HG02973 (cell line): ENCODE data around the gene PIK3CB.

Source experiments
- ATAC-seq: cut with Tn5 transposase; IDR thresholded peaks from one replicate; pipeline ENCODE4 v1.9.1; 2021; ENCODE audit warnings: moderate library complexity; ENCODE audit not compliant: unreplicated experiment

Gene PIK3CB

DNA sequence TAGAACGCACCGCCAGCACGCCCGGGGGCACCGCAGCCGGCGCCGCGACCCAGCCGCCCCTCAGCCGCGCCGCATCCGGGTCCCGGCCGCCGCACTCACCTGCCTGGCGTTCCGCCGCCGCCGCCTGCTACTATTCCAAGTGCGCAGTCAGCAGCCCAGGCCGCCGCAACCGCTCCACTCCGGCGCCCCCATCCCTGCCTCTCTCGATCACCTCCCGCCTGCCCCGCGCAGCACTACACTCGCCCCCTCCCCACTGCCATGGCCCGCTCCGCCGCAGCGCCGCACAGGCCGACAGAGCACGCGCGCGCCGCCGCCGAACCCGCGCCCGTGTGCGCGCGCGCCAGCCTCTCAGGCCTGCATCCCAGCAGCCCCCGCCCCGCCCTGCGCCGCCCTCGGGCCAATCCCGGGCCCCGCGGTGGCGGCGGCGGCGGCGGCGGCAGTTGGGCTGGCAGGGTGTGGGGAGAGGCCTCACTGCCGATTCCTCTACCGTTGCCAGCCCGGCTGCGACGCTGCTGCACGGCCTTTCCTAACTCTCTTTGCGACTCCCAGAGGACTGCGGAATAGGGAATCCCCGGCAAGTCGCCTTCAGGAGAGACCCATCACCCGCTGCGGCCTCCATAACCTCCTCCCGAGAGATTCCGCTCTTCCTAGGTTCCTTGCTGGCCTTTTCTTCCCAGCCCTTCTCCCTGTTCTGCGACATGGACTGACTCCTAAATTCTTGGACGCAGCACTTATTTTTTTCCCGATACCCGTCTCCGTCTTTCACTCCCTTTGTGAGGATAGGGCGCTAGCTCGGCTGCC is at the start of gene PIK3CB:
Gene PIK3CB (minus strand): TSS at position 333 of the 801 bp plus-strand sequence. CDS start 75,585 bp downstream, outside the sequence.
- peak; percentile 91 for ATAC-seq

DNA sequence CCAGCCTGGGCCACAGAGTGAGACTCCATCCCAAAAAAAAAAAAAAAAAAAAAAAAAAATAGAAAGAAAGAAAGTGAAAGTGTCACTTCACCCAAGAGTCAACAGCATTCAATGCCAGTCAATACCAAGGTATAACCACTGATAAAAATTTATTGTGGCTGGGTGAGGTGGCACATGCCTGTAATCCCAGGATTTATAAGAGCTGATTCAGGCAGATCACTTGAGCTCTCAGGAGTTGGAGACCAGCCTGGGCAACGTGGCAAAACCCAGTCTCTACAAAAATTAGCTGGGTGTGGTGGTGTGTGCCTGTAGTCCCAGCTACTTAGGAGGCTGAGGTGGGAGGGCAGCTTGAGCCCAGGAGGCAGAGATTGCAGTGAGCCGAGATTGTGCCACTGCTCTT is 46.5 kb upstream of the PIK3CB start:
- ATAC-seq: no peak

DNA sequence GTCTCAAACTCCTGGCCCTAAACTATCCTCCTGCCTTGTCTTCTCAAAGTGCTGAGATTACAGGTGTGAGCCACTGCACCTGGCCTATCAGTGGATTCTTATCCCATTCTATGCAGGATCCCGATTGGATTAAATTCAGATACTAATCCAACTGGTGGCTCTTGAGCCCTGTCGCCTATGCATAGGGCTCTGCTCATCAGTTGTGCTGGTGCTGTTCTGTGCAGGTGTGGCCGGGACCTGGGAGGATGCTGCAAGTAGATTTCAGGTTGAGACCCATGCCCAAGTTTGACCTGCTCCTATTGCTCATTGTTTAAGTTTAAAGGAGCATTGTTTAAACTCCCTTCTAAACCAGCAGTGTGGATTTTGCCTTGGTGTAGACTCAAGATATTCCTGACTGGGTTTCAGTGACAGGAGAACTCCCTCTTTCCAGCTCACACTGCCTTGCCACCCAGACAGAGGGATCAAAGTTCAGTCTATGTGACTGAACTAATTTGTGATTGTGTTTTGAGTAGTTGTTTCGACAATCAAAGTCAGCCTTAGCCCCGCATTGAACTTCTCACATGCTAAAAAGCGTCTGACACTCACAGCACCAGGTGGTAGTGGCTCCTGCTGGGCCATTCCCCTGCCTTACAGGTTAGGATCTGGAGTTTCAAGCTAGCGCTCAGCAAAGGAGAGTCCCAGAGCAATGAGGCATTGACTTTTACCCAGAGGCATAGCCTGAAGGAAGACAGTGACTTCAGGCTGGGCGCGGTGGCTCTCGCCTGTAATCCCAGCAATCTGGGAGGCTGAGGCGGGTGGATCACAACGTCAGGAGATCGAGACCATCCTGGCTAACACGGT is 45.0 kb upstream of the PIK3CB start:
- no peak for ATAC-seq

DNA sequence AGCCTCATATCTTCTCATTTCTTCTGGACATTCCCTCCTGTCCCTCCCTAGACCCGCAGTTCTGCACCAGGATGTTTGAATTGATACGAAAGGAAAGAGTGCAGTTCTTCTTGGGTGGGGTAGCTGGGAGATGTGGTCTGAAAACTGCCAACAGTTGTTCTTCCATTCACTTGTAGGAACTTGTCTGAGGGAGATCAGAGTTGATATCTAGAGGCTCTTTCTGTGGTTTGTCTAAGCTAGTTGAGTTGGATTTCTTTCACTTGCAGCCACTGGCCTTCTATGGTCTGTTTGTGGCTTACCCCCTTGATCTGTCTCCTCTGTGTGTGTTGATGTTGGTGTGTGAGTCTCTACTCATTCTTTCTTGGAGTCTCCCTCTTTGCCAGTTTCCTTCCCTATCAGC is 42.5 kb upstream of the PIK3CB start:
- no peak for ATAC-seq

DNA sequence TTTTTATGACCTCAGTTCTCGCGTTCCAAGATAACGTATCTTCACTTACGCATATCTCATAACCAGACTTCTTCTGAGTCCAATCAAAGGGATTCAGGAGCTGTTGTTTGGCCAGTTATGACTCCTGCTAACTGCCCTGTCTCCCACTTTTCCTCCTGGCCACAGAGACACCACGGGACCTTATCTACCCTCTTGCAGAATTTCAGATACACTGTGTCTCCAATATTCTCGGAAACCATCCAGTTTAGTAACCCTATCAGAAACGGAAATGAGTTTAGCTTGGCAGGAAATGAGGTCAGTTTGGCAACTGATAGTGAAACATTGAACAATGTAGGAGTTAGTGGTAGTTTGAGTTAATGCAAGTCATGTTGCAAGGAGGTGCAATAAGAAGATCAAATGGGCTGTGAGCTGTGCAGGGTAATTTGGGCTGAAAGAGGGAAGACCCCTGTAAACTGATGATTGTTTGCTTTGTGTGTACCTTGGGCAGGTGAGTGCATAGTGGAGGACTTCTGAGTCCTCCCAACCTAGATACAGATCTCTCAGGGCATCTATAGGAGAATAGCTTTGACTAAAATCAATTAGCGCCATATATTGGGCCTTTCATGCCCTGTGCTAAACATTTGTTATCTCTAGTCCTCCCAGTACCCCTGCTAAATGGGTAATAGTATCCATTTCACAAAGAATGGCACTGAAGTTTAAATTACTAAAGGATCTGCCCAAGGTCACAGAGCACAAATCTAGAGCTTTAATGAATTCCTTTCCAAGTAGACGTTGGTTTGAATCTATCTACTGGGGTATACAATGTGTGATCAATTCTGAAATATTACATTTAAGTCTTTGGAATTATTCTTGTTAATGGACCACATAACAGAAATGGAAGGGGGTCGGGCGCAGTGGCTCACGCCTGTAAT is 41.3 kb upstream of the PIK3CB start:
- ATAC-seq: no peak

DNA sequence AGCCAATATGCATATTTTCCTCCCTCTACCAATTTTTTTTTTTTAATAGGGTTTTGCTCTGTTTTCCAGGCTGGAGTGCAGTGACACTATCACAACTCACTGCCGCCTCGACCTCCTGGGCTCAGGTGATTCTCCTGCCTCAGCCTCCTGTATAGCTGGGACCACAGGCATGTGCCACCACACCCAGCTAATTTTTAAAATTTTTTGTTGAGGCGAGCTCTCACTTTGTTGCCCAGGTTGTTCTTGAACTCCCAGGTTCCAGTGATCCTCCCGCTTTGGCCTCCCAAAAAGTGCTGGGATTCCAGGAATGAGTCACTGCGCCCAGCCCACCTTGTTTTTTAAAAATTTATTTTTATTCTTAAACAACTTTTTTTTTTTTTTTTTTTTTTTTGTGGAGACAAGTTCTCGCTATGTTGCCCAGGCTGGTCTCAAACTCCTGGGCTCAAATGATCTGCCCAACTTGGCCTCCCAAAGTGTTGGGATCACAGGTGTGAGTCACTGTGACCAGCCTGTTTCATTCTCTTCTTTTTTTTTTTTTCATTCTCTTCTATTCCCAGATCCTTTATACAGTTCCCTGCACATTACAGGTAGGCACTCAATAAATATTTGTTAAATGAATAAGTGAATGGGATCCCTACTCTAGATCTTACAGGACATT is 40.5 kb upstream of the PIK3CB start:
- ATAC-seq: no peak

DNA sequence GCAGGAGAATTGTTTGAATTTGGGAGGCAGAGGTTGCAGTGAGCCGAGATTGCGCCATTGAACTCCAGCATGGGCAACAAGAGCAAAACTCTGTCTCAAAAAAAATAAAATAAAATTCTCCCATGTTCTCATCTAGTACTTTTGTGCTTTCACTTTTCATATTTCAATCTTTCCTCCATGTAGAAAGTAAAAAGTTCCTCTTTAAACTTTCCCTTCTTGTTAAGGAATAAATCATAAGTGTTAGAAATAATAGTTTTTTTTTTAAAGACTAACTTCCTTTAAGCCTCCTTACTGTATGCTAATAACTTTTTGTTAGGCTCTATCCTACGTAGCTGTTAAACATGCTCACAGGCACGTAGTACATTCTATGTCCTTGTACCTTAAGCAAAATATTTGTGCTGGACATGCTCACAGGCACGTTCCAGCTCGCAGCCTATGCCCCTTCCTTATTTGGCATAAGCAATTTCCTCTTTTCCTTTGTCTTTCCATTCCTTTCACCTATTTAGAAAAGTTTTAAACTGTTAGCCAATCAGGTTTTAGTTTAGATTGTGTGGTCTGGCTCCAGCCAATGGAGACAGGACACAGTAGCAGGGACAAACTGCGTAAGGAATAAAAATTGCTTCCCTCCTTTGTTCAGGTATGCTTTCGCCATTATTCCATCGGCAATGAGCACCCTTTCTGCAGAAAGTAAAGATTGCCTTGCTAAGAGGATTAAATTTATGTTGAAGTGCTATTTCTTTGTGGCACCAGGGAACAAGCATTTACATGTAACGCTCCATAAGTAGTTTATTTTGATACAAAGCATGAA is 38.9 kb upstream of the PIK3CB start:
- ATAC-seq: no peak

DNA sequence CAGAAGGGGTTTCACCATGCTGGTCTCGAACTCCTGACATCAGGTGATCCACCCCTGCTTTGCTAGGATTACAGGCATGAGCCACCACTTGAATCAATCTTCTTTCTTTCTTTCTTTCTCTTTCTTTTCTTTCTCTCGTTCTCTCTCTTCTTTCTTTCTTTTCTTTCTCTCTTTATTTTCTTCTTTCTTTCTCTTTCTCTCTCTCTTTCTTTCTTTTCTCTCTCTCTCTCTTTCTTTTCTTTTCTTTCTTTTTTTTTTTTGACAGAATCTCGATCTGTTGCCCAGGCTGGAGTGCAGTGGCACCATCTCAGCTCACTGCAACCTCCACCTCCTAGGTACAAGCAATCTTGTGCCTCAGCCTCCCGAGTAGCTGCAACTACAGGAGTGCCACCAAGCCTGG is 37.9 kb upstream of the PIK3CB start:
- no peak for ATAC-seq

DNA sequence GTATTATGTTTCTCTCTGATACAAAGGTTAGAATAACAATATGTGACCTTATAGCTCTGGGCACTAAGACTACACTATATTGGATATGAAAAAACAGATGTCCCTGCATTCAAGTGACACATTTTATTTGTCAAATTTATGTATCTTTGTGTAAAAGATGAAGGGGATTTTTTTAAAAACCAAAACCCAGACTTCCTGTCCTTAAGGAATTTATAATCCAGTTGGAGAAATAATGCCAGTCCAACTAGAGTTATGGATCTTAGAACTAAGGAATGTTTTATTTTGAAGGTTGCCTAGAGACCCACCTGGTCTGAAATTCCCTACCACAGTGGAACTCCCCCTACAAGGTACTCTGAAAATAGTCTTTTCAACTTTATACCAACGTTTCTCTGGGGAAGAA is 33.3 kb upstream of the PIK3CB start:
- no peak for ATAC-seq

DNA sequence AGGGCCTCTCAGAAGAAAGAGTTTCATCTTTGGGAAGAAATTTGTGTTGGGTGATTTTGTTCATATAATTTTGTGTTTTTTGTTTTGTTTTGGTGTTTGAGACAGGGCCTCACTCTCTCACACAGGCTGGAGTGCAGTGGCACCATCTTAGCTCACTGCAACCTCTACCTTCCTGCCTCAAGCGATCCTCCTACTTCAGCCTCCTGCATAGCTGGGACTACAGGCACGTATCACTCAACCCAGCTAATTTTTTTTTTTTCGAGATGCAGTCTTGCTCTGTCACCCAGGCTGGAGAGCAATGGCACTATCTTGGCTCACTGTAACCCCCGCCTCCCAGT is 29.0 kb upstream of the PIK3CB start:
- no peak for ATAC-seq

DNA sequence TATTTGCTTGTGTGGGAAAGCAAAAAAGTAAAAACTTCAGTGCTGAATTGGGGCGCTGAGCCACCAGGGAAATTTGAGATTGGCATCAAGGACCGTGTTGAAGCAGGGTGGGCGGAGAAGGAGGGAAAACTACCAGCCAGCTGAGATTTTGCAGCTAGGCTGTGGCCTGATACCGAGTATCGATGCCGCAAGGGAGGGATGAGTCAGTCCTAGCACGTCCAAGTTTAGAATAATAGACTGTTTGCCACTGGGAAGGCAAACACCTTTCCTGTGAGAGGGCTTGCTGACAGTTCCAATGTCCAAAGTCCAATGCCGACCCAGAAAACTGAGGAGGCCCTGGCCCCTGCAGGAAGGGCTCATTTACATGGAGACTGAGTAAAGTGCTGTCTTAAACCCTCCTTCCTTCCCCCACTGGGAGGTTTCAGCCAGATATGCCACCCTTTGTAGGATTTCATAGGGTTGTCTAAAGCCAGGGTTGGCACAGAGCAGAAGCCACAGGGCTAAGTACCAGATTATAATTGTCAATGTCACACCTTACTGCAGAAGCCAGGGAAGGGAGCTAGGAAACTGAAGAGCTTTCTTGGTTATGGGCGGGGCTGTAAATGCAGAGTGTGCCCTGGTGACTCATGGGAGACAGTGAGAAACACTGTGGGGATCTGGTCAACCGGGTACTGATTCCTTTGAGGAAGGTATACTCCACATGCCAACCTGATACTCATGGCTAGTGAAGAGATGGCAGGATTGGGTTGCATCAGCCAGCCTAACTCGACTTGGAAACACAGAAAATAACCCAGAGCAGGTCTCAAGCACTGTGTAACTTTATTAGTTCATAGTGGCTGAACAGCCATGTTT is 28.4 kb upstream of the PIK3CB start:
- no peak for ATAC-seq

DNA sequence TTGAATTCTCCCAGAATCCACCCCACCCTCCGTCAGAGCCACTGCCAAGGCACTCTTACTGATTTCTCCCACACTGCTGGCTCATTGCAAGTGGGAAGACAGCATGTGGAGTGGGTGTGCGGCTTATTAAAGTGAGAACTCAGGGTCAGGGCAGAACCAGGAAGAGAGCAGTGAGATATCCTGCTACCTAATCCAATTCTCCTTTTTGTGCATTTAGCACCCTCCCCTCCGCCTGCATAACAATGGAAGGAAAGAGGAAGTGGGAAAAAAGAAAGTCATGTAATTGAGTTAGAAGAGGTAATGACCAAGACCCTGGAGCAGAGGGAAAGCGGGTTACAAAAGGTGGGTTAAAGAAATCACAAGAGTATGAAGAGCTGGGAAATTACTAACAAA is 27.8 kb upstream of the PIK3CB start:
- no peak for ATAC-seq

DNA sequence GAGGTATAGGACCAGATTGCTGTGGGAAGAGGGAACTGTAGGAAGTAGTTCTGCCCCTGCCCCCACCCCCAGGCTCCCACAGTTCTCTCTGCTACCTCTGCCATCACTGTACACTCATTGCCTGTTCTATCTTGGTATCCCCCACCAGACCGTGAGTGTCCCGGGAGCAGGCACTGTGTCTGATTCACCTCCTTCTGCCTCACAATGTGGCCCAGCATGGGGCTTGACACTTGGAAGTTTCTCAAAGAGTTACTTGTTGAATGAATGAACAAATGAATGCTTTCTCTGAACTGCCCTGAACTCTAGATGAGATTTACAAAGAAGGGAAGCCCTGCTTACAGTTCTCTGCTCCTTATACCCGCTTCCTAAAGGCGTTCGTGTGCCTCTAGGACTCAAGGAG is 27.1 kb upstream of the PIK3CB start:
- ATAC-seq: no peak

DNA sequence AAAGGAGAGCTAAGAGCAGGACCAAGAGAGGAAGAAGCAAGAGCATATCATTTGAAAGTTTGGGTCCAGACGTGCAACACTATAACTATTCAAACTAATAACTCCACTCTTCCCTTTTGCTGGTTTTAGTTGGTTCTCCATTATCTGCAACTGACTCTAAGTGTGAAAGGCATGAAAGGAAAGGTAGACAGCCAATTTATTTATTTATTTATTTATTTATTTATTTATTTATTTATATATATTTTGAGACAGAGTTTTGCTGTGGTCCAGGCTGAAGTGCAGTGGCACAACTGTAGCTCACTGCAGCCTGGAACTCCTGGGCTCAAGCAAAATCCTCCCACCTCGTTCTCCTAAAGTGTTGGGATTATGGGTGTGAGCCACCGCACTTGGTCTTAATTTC is 22.1 kb upstream of the PIK3CB start:
- ATAC-seq: no peak

DNA sequence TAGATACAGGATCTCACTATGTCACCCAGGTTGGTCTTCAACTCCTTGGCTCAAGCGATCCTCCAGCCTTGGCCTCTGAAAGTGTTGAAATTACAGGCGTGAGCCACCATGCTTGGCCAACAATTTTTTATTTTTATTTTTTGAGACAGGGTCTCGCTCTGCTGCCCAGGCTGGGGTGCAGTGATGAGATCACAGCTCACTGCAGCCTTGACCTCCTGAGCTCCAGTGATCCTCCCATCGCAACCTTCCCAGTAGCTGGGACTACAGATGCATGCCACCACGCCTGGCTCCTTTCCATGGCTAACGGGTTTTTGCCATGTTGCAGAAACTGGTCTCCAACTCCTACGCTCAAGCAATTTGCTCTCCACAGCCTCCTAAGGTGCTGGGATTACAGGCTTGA is 20.2 kb upstream of the PIK3CB start:
- no peak for ATAC-seq

DNA sequence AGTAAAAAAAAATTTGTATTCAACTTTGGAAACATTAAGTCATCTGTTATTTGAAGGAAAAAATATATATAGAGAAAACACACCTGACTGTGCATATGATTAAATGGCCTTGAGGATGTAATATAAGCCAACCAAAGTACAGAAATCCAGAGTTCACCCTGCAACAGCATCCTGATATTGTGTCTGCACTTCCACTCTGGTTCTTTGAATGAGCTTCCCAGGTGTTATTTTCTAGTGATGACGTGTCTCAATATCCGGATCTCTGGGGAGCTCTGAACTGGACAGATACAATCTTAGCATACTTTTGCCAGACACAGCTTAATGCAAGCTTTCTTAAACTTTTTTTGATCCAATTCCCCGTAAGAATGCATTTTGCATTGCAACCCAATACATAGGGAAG is 19.5 kb upstream of the PIK3CB start:
- ATAC-seq: no peak

DNA sequence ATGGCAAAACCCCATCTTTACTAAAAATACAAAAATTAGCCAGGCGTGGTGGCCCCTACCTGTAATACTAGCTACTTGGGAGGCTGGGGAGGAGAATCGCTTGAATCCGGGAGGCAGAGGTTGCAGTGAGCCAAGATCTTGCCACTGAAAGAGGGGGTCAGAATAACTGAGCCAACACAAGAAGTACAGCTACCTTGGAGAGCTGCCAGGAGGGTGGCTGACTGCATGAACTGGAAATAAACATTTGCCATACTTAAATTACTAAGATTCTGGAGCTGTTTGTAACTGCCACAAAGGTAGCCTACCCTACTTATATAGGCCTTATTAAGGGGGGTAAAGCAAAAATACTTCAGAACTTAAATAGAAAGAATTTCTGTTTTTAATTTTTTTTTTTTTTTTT is 15.4 kb upstream of the PIK3CB start:
- ATAC-seq: no peak

DNA sequence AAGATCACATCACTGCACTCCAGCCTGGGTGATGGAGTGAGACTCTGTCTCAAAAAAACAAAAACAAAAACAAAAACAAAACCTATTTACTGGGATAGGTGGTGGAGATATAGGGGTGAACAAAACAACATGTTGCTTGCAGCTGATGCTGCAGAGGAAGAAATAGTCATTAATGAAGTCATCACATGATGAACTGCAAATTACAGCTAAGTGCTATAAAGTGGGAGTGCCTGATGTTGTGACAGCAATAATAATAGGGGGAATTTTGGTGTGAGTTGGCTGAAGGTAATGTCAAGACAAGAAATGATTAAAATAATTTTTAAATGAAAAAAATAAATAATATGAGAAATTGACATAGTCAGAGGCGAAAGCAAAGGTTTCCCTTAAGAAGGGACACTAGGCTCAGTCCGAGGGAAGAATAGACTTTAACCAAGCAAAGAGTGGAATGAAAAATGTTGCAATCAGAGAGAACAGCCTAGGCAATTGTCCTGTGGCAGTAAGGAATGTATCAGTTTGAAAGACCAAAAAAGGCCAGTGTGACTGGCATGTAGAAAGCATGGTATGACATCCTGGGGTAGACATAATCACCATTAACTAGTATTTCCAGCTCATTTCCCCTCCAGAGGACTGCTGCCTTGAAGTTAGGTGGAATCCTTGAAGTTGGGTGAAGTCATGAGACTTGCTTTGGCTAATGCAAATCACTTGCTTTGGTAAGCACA is 14.7 kb upstream of the PIK3CB start:
- no peak for ATAC-seq
